Measurements from ENCODE around the gene FAM47B.

Gene FAM47B

DNA sequence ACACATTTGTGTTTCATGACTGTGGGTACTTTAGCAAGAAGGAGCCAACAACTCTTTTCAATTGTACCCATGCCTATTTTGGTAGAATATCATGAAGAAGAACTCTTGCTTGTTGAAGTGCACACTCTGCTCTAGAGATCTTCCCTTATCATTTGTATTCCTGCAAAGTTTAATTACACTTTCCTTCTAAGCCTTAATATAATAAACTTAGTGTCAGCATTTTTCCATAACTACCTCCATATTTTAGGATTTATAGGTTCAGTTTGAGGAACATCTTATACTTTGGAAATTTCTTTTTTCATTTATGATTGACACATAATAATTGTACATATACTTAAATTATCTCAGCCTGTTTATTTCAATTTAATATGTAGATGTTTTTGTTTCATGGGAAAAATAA is 19.1 kb downstream of the FAM47B start:
- Mint-ChIP-seq H3K27me3 (no peaks in the 10 kb centered on the region), H3K36me3 (ENCODE audit: insufficient read depth) (no peaks in the 10 kb centered on the region), H3K4me1 (no peaks in the 10 kb centered on the region), H3K9me3 (no peaks in the 10 kb centered on the region), H3K27ac (ENCODE audit: low read depth) (no peak overlapping the region), H3K4me3 (no peak overlapping the region)
- no peak for ATAC-seq (replicated peaks; ENCODE audit: extremely low read depth, poor library complexity, severe bottlenecking)
- DNase-seq (ENCODE audit: low spot score in 2 of 2), result no peak

DNA sequence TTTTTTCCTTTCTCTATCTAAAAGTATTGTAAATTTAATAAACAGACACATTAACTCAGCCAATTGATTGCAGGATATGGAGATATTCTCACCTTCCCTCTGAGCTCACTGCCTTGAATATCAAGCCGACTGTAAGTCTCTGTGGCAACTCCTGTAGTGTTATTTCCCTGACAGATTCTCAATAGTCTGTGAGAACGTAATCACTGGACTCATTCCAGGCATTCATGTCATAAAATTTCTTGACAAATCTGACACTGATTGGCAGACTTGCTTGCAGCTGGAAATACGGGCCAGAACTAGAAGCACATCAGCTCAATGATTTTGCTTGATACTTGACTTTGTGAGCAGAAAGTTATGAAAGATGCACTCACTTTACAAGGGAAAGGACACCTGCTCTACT is 29.6 kb downstream of the FAM47B start:
- peaks cover 4% of the 10 kb centered on the region for H3K9me3 Mint-ChIP-seq
- no peaks in the 10 kb centered on the region for H3K27me3 Mint-ChIP-seq
- H3K4me3 Mint-ChIP-seq, result no peak overlapping the region
- no peak overlapping the region for H3K27ac Mint-ChIP-seq (ENCODE audit: low read depth)
- DNase-seq (ENCODE audit: low spot score in 2 of 2) (no peak), ATAC-seq (replicated peaks; ENCODE audit: extremely low read depth, poor library complexity, severe bottlenecking) (no peak)
- no peaks in the 10 kb centered on the region for H3K36me3 Mint-ChIP-seq (ENCODE audit: insufficient read depth)
- no peaks in the 10 kb centered on the region for H3K4me1 Mint-ChIP-seq

DNA sequence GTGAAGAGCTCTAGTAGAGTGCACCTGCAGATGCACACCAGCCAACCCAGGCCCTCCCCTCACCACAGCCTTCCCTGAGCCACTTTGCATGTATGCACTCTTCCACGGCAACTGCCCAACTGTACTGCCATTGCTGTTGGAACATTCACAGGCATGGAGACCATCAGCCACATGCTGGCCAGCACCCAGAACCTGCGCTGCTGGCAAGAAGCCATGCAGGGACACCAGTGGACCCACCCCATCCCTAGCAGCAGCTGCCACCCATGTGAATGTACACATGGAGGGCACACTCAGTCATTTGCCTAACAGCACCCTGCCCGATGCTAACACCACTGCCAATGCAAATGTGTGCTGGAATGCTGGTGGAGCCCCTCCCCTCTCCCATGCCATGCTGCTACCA is 35.6 kb downstream of the FAM47B start:
- DNase-seq (ENCODE audit: low spot score in 2 of 2) (no peak), ATAC-seq (replicated peaks; ENCODE audit: extremely low read depth, poor library complexity, severe bottlenecking) (no peak)
- H3K4me1 Mint-ChIP-seq, result no peaks in the 10 kb centered on the region
- H3K27me3 Mint-ChIP-seq, result no peaks in the 10 kb centered on the region
- no peaks in the 10 kb centered on the region for H3K36me3 Mint-ChIP-seq (ENCODE audit: insufficient read depth)
- H3K4me3 Mint-ChIP-seq, result no peak overlapping the region
- H3K27ac Mint-ChIP-seq (ENCODE audit: low read depth), result no peak overlapping the region
- peaks cover 5% of the 10 kb centered on the region for H3K9me3 Mint-ChIP-seq

DNA sequence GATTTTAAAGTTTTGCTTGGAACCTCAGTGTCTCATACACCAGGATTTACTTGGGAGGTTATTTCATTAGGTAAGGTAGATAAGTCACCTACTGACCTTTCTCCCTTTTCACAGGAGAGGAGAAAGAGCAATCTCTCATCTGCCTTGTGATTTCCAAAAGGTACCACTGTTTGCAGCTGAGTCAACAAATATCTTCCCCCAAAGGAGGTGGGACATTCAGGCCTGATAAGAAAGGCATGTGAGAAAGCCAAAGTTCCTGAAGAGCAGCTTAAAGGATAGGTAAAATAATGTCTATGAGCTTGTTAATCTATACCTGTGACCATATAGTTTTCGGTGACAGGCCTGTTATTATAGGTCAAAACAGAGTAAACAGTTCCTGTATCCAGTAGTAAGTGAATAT is 45.0 kb downstream of the FAM47B start:
- ATAC-seq (replicated peaks; ENCODE audit: extremely low read depth, poor library complexity, severe bottlenecking), result no peak
- Mint-ChIP-seq H3K4me3 (no peak overlapping the region), H3K9me3 (no peaks in the 10 kb centered on the region), H3K27ac (ENCODE audit: low read depth) (no peak overlapping the region), H3K27me3 (no peaks in the 10 kb centered on the region), H3K4me1 (no peaks in the 10 kb centered on the region), H3K36me3 (ENCODE audit: insufficient read depth) (no peaks in the 10 kb centered on the region)
- DNase-seq (ENCODE audit: low spot score in 2 of 2), result no peak

Measured in central memory CD8-positive, alpha-beta T cell (primary cell).